GM12892 (cell line): Measurements from ENCODE around the gene DENND6A.

Experiments used
- POLR2A ChIP-seq: IDR thresholded peaks from 2 replicates; pipeline ENCODE4 v1.6.1; 2011; ENCODE audit warnings: low read depth, low read length, control low read depth
- POLR2AphosphoS5 ChIP-seq: IDR thresholded peaks from 2 replicates; pipeline ENCODE4 v1.6.1; 2011; ENCODE audit warnings: low read depth, low read length, control low read depth
- TAF1 ChIP-seq: IDR thresholded peaks from 2 replicates; pipeline ENCODE4 v1.6.1; 2011; ENCODE audit warnings: low read depth, mild to moderate bottlenecking, control low read depth, low read length, borderline replicate concordance

- TF ChIP-seq POLR2A (no peak), TAF1 (no peak), POLR2AphosphoS5 (no peak)
Measured at GRCh38 chr3:57577801-57578200, 115.1 kb downstream of the DENND6A start.
